ENCODE data around the gene RALGDS.

DNA sequence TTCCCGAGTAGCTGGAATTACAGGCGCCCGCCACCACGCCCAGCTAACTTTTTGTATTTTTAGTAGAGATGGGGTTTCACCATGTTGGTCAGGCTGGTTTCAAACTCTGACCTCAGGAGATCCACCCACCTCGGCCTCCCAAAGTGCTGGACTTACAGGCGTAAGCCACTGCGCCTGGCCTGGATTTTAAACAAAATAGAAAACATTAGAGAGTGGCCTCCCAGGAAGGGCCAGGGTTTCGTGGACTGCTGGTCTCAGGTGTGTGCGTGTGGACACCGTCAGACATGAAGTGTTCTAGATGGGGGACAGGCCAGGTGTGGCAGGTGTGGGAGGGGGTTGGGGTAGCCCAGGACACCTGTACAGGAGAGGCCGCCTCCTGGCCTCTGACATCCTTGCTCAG lies 49.7 kb upstream of the RALGDS start:
- TF ChIP-seq, protein P1, sequence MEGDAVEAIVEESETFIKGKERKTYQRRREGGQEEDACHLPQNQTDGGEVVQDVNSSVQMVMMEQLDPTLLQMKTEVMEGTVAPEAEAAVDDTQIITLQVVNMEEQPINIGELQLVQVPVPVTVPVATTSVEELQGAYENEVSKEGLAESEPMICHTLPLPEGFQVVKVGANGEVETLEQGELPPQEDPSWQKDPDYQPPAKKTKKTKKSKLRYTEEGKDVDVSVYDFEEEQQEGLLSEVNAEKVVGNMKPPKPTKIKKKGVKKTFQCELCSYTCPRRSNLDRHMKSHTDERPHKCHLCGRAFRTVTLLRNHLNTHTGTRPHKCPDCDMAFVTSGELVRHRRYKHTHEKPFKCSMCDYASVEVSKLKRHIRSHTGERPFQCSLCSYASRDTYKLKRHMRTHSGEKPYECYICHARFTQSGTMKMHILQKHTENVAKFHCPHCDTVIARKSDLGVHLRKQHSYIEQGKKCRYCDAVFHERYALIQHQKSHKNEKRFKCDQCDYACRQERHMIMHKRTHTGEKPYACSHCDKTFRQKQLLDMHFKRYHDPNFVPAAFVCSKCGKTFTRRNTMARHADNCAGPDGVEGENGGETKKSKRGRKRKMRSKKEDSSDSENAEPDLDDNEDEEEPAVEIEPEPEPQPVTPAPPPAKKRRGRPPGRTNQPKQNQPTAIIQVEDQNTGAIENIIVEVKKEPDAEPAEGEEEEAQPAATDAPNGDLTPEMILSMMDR (conservative IDR thresholded peaks at IDR 0.05): no peak
- TF ChIP-seq ZFX (IDR thresholded peaks at IDR 0.05): no peak

All from C4-2B (cell line).